Neural cell (in vitro differentiated cells): ENCODE results near the gene GRID1. TPM values are rescaled to one million over a fixed set of nuclear protein-coding genes. Genes with fewer than 3 reads are reported as not detected.

Source experiments
- H2AFZ ChIP-seq: fragments of 200-600, 300-800 bp; sonication (generic), shearing (Covaris generic); 2 replicates; pipeline ENCODE4 v1.6.0; 2014; ENCODE audit warnings: low read depth, mild to moderate bottlenecking, antibody characterized with exemption, low read length, moderate library complexity
- H3F3A ChIP-seq: fragments of 200-600 bp; shearing (Covaris generic); 2 replicates; pipeline ENCODE4 v1.6.1; 2016; ENCODE audit warnings: mild to moderate bottlenecking, moderate library complexity, mixed read lengths, antibody characterized with exemption, low read length; ENCODE audit not compliant: insufficient read depth, poor library complexity, severe bottlenecking
- H3K27ac ChIP-seq: fragments of 200-600, 300-800 bp; sonication (generic), shearing (Covaris generic); 2 replicates; pipeline ENCODE4 v1.5.1; 2014; ENCODE audit warnings: mild to moderate bottlenecking, low read length, moderate library complexity
- H3K27me3 ChIP-seq: fragments of 300-800, 200-600 bp; sonication (generic), shearing (Covaris generic); 2 replicates; pipeline ENCODE4 v1.6.0; 2014; ENCODE audit warnings: mild to moderate bottlenecking, low read depth, low read length, moderate library complexity; ENCODE audit not compliant: insufficient read depth
- H3K36me3 ChIP-seq: fragments of 300-800, 200-600 bp; sonication (generic), shearing (Covaris generic); 2 replicates; pipeline ENCODE4 v1.5.1; 2014; ENCODE audit warnings: mild to moderate bottlenecking, antibody characterized with exemption, low read length, moderate library complexity; ENCODE audit not compliant: insufficient read depth
- H3K4me2 ChIP-seq: fragments of 300-800, 200-600 bp; sonication (generic), shearing (Covaris generic); 2 replicates; pipeline ENCODE4 v1.6.0; 2014; ENCODE audit warnings: mild to moderate bottlenecking, low read length
- H3K4me3 ChIP-seq: fragments of 300-800, 200-600 bp; sonication (generic), shearing (Covaris generic); 2 replicates; pipeline ENCODE4 v1.5.1; 2014; ENCODE audit warnings: mild to moderate bottlenecking, low read length, moderate library complexity
- H3K79me2 ChIP-seq: fragments of 200-600 bp; shearing (Covaris generic); replicated peaks from 2 replicates; pipeline ENCODE4 v1.6.0; 2014; ENCODE audit warnings: mild to moderate bottlenecking, low read length, moderate library complexity; ENCODE audit not compliant: insufficient read depth
- H3K9ac ChIP-seq: fragments of 300-800, 200-600 bp; sonication (generic), shearing (Covaris generic); 2 replicates; pipeline ENCODE4 v1.6.1; 2016; ENCODE audit warnings: mild to moderate bottlenecking, low read length, mixed read lengths
- H3K9me2 ChIP-seq: fragments of 200-600 bp; shearing (Covaris generic); 2 replicates; pipeline ENCODE4 v1.6.1; 2016; ENCODE audit warnings: mild to moderate bottlenecking, low read length, mixed read lengths; ENCODE audit not compliant: insufficient read depth
- H3K9me3 ChIP-seq: fragments of 200-600, 300-800 bp; sonication (generic), shearing (Covaris generic); 2 replicates; pipeline ENCODE4 v1.6.1; 2016; ENCODE audit warnings: mild to moderate bottlenecking, mixed run types, low read length, moderate library complexity, mixed read lengths
- H4K20me1 ChIP-seq: fragments of 200-600 bp; shearing (Covaris generic); 2 replicates; pipeline ENCODE4 v1.6.1; 2016; ENCODE audit warnings: mild to moderate bottlenecking, mixed run types; ENCODE audit not compliant: insufficient read depth
- CTCF ChIP-seq: fragments of 450-650 bp; IDR thresholded peaks from 2 replicates; pipeline ENCODE4 v1.5.1; 2014; ENCODE audit warnings: antibody characterized with exemption, mild to moderate bottlenecking, moderate library complexity; ENCODE audit not compliant: poor library complexity, severe bottlenecking
- EP300 ChIP-seq: fragments of 450-650 bp; conservative IDR thresholded peaks from 2 replicates; pipeline ENCODE4 v1.6.1; 2014; ENCODE audit warnings: antibody characterized with exemption, mild to moderate bottlenecking, moderate library complexity; ENCODE audit not compliant: poor library complexity, severe bottlenecking
- EZH2 ChIP-seq: fragments of 200-600, 300-800 bp; shearing (Covaris generic), sonication (generic); IDR thresholded peaks from 2 replicates; pipeline ENCODE4 v1.6.1; 2014; ENCODE audit warnings: antibody characterized with exemption, low read length, borderline replicate concordance, mild to moderate bottlenecking; ENCODE audit not compliant: insufficient read depth, poor library complexity, severe bottlenecking
- MXI1 ChIP-seq: fragments of 450-650 bp; conservative IDR thresholded peaks from 2 replicates; pipeline ENCODE4 v1.6.1; 2014; ENCODE audit warnings: antibody characterized with exemption, mild to moderate bottlenecking; ENCODE audit not compliant: poor library complexity, severe bottlenecking
- POLR2AphosphoS5 ChIP-seq: IDR thresholded peaks from 2 replicates; pipeline ENCODE4 v1.6.1; 2012
- RAD21 ChIP-seq: fragments of 450-650 bp; conservative IDR thresholded peaks from 2 replicates; pipeline ENCODE4 v1.6.1; 2014; ENCODE audit warnings: antibody characterized with exemption, mild to moderate bottlenecking, moderate library complexity
- REST ChIP-seq: IDR thresholded peaks from 2 replicates; pipeline ENCODE4 v1.6.1; 2012; ENCODE audit warnings: borderline replicate concordance
- SMC3 ChIP-seq: fragments of 450-650 bp; conservative IDR thresholded peaks from 2 replicates; pipeline ENCODE4 v1.6.1; 2014; ENCODE audit warnings: antibody characterized with exemption, mild to moderate bottlenecking, moderate library complexity; ENCODE audit not compliant: poor library complexity
- TAF1 ChIP-seq: IDR thresholded peaks from 2 replicates; pipeline ENCODE4 v1.6.1; 2012; ENCODE audit warnings: low read depth
- polyA plus RNA-seq: library from polyadenylated mRNA; depleted of rRNA; stranded (reverse); fragments of >200 nt; gene quantifications from 2 replicates; pipeline ENCODE4 v1.2.3, GENCODE V29; 2014

The GRID1 gene
- polyA plus RNA-seq, 1 donor from 2014 or later, result 7.3 TPM

- H3F3A ChIP-seq, result no peaks in the 10 kb centered on the region
- H3K79me2 ChIP-seq, result no peaks in the 10 kb centered on the region
- H3K9me3 ChIP-seq, result no peaks in the 10 kb centered on the region
- no peaks in the 10 kb centered on the region for H3K27me3 ChIP-seq
- no peaks in the 10 kb centered on the region for H4K20me1 ChIP-seq
- no peaks in the 10 kb centered on the region for H3K9me2 ChIP-seq
- no peak overlapping the region for H2AFZ ChIP-seq
- no peaks in the 10 kb centered on the region for H3K36me3 ChIP-seq
- no peak overlapping the region for H3K9ac ChIP-seq
- no peak overlapping the region for H3K27ac ChIP-seq
- TF ChIP-seq CTCF (no peak), RAD21 (no peak), POLR2AphosphoS5 (no peak), EZH2 (no peak), MXI1 (no peak), SMC3 (no peak), TAF1 (no peak), REST (no peak), EP300 (no peak)
- H3K4me3 ChIP-seq, result no peak overlapping the region
- no peak overlapping the region for H3K4me2 ChIP-seq
Observed at GRCh38 chr10:86217371-86218080, 149.1 kb downstream of the GRID1 start.

GRCh38 chr10:86216886-86217285 lies 149.7 kb downstream of the GRID1 start:
- Histone ChIP-seq H3K79me2 (no peaks in the 10 kb centered on the region), H3K27ac (no peak overlapping the region), H3F3A (no peaks in the 10 kb centered on the region), H3K4me2 (no peak overlapping the region), H3K9me3 (no peaks in the 10 kb centered on the region), H3K4me3 (no peak overlapping the region), H3K36me3 (no peaks in the 10 kb centered on the region), H4K20me1 (no peaks in the 10 kb centered on the region), H3K9me2 (no peaks in the 10 kb centered on the region), H3K27me3 (no peaks in the 10 kb centered on the region), H3K9ac (no peak overlapping the region), H2AFZ (no peak overlapping the region)
- no peak for TF ChIP-seq CTCF
- no peak for TF ChIP-seq REST
- no peak for TF ChIP-seq SMC3
- TF ChIP-seq EZH2, result no peak
- no peak for TF ChIP-seq TAF1
- TF ChIP-seq MXI1, result no peak
- no peak for TF ChIP-seq POLR2AphosphoS5
- no peak for TF ChIP-seq RAD21
- TF ChIP-seq EP300, result no peak
